Testis (tissue), 3 donors: Measurements from ENCODE around the gene ZNF502. TPM values are rescaled to one million over a fixed set of nuclear protein-coding genes. Genes with fewer than 3 reads are reported as not detected.

Source experiments
- DNase-seq: peaks from one replicate; pipeline ENCODE4 v3.0.0-alpha.2; 2019
- H3K27ac ChIP-seq, 2 donors: fragments of 200-600 bp; sonication (generic); one replicate each; pipeline ENCODE4 v1.5.1; 2019
- H3K27me3 ChIP-seq: fragments of 200-600 bp; sonication (generic); one replicate; pipeline ENCODE4 v1.5.1; 2019
- H3K36me3 ChIP-seq: fragments of 200-600 bp; sonication (generic); one replicate; pipeline ENCODE4 v1.5.1; 2017; ENCODE audit warnings: low read depth; ENCODE audit errors: missing control alignments
- H3K4me1 ChIP-seq: fragments of 200-600 bp; sonication (generic); one replicate; pipeline ENCODE4 v1.5.1; 2019
- H3K4me3 ChIP-seq, 2 donors: fragments of 200-600 bp; sonication (generic); one replicate each; pipeline ENCODE4 v1.5.1; 2017 to 2019
- H3K9me3 ChIP-seq: fragments of 200-600 bp; sonication (generic); one replicate; pipeline ENCODE4 v1.5.1; 2017
- POLR2A ChIP-seq: fragments of 450-650 bp; IDR thresholded peaks from one replicate; pipeline ENCODE4 v1.6.1; 2017; ENCODE audit warnings: antibody characterized with exemption, mild to moderate bottlenecking, moderate library complexity
- WGBS, 2 donors: methylation state at CpG; one replicate each; pipeline ENCODE4 v1.1.5; 2018; 5-methylcytosine and 5-hydroxymethylcytosine counted together
- intact Hi-C: fragments of 100-400 bp; cut with DNase I; formaldehyde crosslinking; loops from one replicate; pipeline ENCODE4 v1.15.1; 2023; ENCODE audit warnings: low total_unique reads
- polyA plus RNA-seq: library from polyadenylated mRNA; stranded (reverse); fragments of 350-450 nt; fragmentation: Illumina TruSeq; extraction: RNeasy Lipid Tissue Mini Kit (QIAGEN cat#74804); gene quantifications from one replicate; pipeline ENCODE4 v1.2.3, GENCODE V29; 2014; ENCODE audit warnings: low read depth, low replicate concordance; ENCODE audit not compliant: insufficient read depth
- total RNA-seq, 2 donors: library from RNA; depleted of rRNA; stranded (reverse); fragments of >200 nt; gene quantifications; one replicate each; pipeline ENCODE4 v1.2.3, GENCODE V29; 2016
- TF ChIP-seq, protein P1 (sequence below), 3 experiments: fragments of 450-650 bp in 2 of 3; fragments of 200-600 bp in 1 of 3; sonication (generic) in 1 of 3; IDR thresholded peaks; one replicate each; pipeline ENCODE4 v1.5.1; 2016 to 2019; ENCODE audit warnings: antibody characterized with exemption in 3 of 3, mild to moderate bottlenecking in 2 of 3, moderate library complexity in 1 of 3

ZNF502 gene
- total and polyA plus RNA-seq, 3 donors from 2014 or later, result 9.0 to 13.3 (median 10.8) TPM

DNA sequence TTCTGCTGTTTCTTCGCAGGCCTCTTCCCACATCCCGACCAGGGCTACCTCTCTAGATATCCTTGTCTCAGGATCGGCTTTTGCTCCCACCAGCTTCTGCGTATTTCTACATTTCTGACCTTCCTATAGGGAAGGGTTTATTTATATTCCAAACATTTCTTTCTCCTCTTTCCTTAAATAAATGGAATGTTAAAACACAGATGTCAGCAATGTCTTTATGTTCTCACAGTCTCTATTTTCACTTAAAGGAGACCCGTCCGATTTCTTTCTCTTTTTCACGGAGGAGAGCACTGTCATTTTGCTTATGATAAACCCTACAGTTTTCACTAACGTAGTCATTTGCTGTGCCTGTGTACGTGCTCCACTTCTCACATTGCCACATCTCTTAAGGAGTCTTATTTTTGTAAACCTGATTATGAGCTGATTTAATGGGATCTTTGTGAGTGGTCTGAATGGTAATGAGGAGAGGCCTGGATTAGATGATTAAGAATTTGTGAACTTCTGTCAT is 49.8 kb downstream of the ZNF502 start:
- TF ChIP-seq POLR2A, result no peak
- TF ChIP-seq, protein P1, sequence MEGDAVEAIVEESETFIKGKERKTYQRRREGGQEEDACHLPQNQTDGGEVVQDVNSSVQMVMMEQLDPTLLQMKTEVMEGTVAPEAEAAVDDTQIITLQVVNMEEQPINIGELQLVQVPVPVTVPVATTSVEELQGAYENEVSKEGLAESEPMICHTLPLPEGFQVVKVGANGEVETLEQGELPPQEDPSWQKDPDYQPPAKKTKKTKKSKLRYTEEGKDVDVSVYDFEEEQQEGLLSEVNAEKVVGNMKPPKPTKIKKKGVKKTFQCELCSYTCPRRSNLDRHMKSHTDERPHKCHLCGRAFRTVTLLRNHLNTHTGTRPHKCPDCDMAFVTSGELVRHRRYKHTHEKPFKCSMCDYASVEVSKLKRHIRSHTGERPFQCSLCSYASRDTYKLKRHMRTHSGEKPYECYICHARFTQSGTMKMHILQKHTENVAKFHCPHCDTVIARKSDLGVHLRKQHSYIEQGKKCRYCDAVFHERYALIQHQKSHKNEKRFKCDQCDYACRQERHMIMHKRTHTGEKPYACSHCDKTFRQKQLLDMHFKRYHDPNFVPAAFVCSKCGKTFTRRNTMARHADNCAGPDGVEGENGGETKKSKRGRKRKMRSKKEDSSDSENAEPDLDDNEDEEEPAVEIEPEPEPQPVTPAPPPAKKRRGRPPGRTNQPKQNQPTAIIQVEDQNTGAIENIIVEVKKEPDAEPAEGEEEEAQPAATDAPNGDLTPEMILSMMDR (IDR thresholded peaks at IDR 0.05), result no peak
- no peaks in the 10 kb centered on the region for H3K27me3 ChIP-seq
- no peaks in the 10 kb centered on the region for H3K36me3 ChIP-seq
- no peaks in the 10 kb centered on the region for H3K9me3 ChIP-seq
- 2 to 3% methylated on average over 9 of the region's 9 CpGs for WGBS, 2 donors
- DNase-seq, result no peak
- intact Hi-C loops, result no loop called here
- H3K4me3 ChIP-seq, result peak overlapping the region; percentile 77 to 78
- peaks cover 5% of the 10 kb centered on the region for H3K4me1 ChIP-seq
- peak overlapping the region in 1 of 2 donors; percentile 69 for H3K27ac ChIP-seq

DNA sequence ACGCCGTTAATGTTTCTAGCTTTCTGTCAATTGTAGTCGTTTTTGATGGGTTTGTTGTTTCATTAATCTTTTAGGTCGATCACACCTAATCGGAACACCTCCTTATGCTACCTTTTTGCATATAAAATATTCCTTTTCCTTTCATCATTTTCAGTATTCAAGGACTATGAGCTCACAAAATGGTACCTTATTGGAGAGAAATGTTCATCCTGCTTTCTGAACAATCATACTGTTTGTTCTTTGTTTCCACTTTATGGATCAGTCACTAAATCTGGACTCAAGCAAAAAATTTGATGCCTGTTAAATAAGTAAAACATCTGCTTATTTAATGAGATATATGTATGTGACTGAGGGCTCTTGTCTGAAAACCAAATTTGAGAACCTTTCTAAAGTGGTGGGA is 50.2 kb downstream of the ZNF502 start:
- intact Hi-C loops, result no loop called here
- Histone ChIP-seq H3K4me3 (peak overlapping the region in 1 of 2 donors; percentile 78), H3K27me3 (no peaks in the 10 kb centered on the region), H3K9me3 (no peaks in the 10 kb centered on the region), H3K36me3 (no peaks in the 10 kb centered on the region), H3K4me1 (peaks cover 5% of the 10 kb centered on the region), H3K27ac (no peak overlapping the region)
- DNase-seq, result no peak
- 21 to 33% methylated on average over 5 of the region's 5 CpGs for WGBS, 2 donors
- TF ChIP-seq POLR2A, result no peak

DNA sequence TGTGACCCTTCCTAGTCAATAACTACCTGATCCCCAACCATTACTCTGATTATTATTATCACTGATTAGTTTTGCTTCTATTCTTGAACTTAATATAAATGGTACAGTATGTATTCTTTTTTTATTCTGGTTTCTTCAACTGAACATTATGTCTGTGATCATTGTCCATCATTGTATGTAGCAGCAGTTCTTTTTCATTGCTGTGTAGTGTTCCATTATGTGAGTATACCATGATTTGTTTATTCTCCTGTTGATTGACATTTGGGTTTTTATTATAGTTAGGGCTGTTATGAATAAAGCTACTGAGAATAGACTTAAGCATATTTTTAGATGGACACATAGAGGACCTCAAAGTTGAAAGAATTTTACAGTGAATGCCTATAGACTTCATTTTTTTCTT is 51.8 kb downstream of the ZNF502 start:
- Histone ChIP-seq H3K9me3 (no peaks in the 10 kb centered on the region), H3K4me1 (peaks cover 5% of the 10 kb centered on the region), H3K4me3 (no peak overlapping the region), H3K27ac (no peak overlapping the region), H3K27me3 (no peaks in the 10 kb centered on the region), H3K36me3 (no peaks in the 10 kb centered on the region)
- TF ChIP-seq POLR2A, result no peak
- TF ChIP-seq, protein P1 (IDR thresholded peaks at IDR 0.05), result no peak
- no peak for DNase-seq
- intact Hi-C loops, result no loop called here

DNA sequence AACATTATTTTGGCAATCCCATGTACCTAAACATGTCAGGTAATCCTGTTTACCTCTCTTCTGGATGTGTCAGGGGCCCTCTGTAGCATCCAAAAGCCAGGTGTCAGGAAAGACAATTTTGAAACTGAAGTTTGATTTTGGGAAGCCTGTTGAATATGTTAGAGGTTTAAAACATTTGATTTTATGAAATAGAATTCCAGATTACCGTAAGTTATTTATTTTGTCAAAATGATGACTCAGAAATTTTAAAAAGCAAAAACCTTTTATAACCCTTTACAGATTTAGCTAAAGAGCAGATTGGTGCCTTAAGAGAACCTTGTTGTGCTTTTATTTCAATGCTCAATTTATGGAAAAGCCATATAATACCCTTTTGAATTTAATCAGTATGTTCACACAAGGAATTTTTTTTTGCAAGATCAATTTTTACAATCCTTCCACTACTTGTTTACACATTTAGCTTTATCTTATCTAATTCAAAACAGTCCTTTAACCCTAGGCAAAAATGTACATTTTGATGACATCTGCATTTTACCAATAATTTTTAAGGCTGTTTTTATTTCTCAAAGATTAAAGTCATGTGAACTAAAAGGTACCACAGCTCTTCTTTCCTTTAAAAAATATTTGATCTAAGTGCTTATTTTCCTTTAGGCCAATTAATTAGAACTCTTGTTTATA is 59.1 kb downstream of the ZNF502 start:
- 96 to 98% methylated on average over 1 of the region's 1 CpG for WGBS, 2 donors
- Histone ChIP-seq H3K36me3 (no peaks in the 10 kb centered on the region), H3K27ac (no peak overlapping the region), H3K27me3 (no peaks in the 10 kb centered on the region), H3K4me3 (no peak overlapping the region), H3K4me1 (no peaks in the 10 kb centered on the region), H3K9me3 (no peaks in the 10 kb centered on the region)
- intact Hi-C loops, result no loop called here
- no peak for TF ChIP-seq POLR2A
- TF ChIP-seq, protein P1 (IDR thresholded peaks at IDR 0.05), result no peak
- DNase-seq, result no peak

DNA sequence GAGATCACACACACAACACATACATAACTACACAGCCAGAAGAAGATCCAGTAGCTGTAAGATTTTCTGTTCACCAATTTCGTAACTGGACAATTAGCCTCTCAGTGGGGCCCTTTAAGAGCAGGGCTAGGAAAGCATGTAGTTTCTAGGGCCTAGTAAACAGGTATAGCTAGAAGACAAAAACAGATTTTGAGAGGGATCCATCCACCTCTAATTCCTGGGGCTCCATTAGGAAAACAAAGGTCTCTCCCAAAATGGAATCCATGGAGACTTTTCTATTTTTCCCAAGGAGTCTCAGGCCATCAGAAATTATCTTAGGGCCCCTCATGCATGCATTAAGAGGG is 59.6 kb downstream of the ZNF502 start:
- WGBS, 2 donors, result 88 to 92% methylated on average over 1 of the region's 1 CpG
- Histone ChIP-seq H3K27ac (no peak overlapping the region), H3K4me3 (no peak overlapping the region), H3K4me1 (no peaks in the 10 kb centered on the region), H3K36me3 (no peaks in the 10 kb centered on the region), H3K27me3 (no peaks in the 10 kb centered on the region), H3K9me3 (no peaks in the 10 kb centered on the region)
- intact Hi-C loops, result no loop called here
- no peak for DNase-seq
- no peak for TF ChIP-seq POLR2A
- TF ChIP-seq, protein P1 (IDR thresholded peaks at IDR 0.05), result no peak

Other genes starting within 250 kb of the ZNF502 start
- 10 to 100 TPM; 15.0 to 15.8 TPM for gene ZNF445, start 235.0 kb upstream of the ZNF502 start, total RNA-seq
- 8.5 TPM for gene ZNF445, start 235.0 kb upstream of the ZNF502 start, polyA plus RNA-seq
- gene ZKSCAN7, start 157.5 kb upstream of the ZNF502 start, total RNA-seq, result 10 to 100 TPM; 20.1 to 26.4 TPM
- 11.5 TPM for gene ZKSCAN7, start 157.5 kb upstream of the ZNF502 start, polyA plus RNA-seq
- 1 to 10 TPM; 3.8 to 5.9 TPM for gene ZNF660, start 127.7 kb upstream of the ZNF502 start, total RNA-seq
- gene ZNF660, start 127.7 kb upstream of the ZNF502 start, polyA plus RNA-seq, result 4.1 TPM
- gene ZNF197, start 87.6 kb upstream of the ZNF502 start, total RNA-seq, result 10 to 100 TPM; 21.1 to 23.6 TPM
- 11.9 TPM for gene ZNF197, start 87.6 kb upstream of the ZNF502 start, polyA plus RNA-seq
- 10 to 100 TPM; 19.8 to 26.6 TPM for gene ZNF35, start 63.9 kb upstream of the ZNF502 start, total RNA-seq
- gene ZNF35, start 63.9 kb upstream of the ZNF502 start, polyA plus RNA-seq, result 20.3 TPM
- 10 to 100 TPM; 10.2 to 12.3 TPM for gene ZNF501, start 17.0 kb downstream of the ZNF502 start, total RNA-seq
- gene ZNF501, start 17.0 kb downstream of the ZNF502 start, polyA plus RNA-seq, result 9.2 TPM
- 10 to 100 TPM; 14.6 to 15.1 TPM for gene KIAA1143, start 49.0 kb downstream of the ZNF502 start, total RNA-seq
- 14.3 TPM for gene KIAA1143, start 49.0 kb downstream of the ZNF502 start, polyA plus RNA-seq
- gene KIF15, start 49.1 kb downstream of the ZNF502 start, total RNA-seq, result 10 to 100 TPM; 10.1 to 26.5 TPM
- gene KIF15, start 49.1 kb downstream of the ZNF502 start, polyA plus RNA-seq, result 16.7 TPM
- gene TMEM42, start 149.3 kb downstream of the ZNF502 start, total RNA-seq, result 10 to 100 TPM; 42.2 to 46.4 TPM
- 42.2 TPM for gene TMEM42, start 149.3 kb downstream of the ZNF502 start, polyA plus RNA-seq
- 1 to 10 TPM in 1 of 2 donors, under 1 TPM in 1; 0.68 to 1.4 TPM for gene TGM4, start 161.9 kb downstream of the ZNF502 start, total RNA-seq
- 1.1 TPM for gene TGM4, start 161.9 kb downstream of the ZNF502 start, polyA plus RNA-seq